SU-DHL-6 (cell line): Measurements from ENCODE around the gene METRN.

Experiments used
- H2AFZ ChIP-seq: fragments of 200-600 bp; sonication (generic); 2 replicates; pipeline ENCODE4 v1.6.1; 2014; ENCODE audit warnings: low read depth, mild to moderate bottlenecking, moderate library complexity, mixed read lengths, antibody characterized with exemption, low read length; ENCODE audit not compliant: severe bottlenecking
- H3F3A ChIP-seq: fragments of 200-600 bp; shearing (Covaris generic); 2 replicates; pipeline ENCODE4 v1.6.0; 2016; ENCODE audit warnings: antibody characterized with exemption, mild to moderate bottlenecking; ENCODE audit not compliant: insufficient read depth
- H3K27ac ChIP-seq: fragments of 200-600 bp; sonication (generic); 2 replicates; pipeline ENCODE4 v1.5.1; 2016; ENCODE audit warnings: low read depth, mild to moderate bottlenecking, low read length, moderate library complexity, mixed read lengths
- H3K27me3 ChIP-seq: fragments of 200-600 bp; sonication (generic), shearing (Covaris generic); 2 replicates; pipeline ENCODE4 v1.6.0; 2014; ENCODE audit warnings: mild to moderate bottlenecking, low read length
- H3K36me3 ChIP-seq: fragments of 200-600 bp; sonication (generic); 2 replicates; pipeline ENCODE4 v1.6.1; 2014; ENCODE audit warnings: mild to moderate bottlenecking, low read length, mixed read lengths
- H3K4me2 ChIP-seq: fragments of 300-600, 200-600 bp; shearing (Covaris generic), sonication (generic); 2 replicates; pipeline ENCODE4 v1.6.0; 2014; ENCODE audit warnings: low read length, low read depth, mild to moderate bottlenecking; ENCODE audit not compliant: poor library complexity, severe bottlenecking
- H3K4me3 ChIP-seq: fragments of 200-600 bp; sonication (generic); 2 replicates; pipeline ENCODE4 v1.5.1; 2014; ENCODE audit warnings: antibody characterized with exemption, low read length, mild to moderate bottlenecking, mixed read lengths; ENCODE audit not compliant: insufficient read depth, poor library complexity, severe bottlenecking
- H3K79me2 ChIP-seq: fragments of 200-600 bp; sonication (generic); 2 replicates; pipeline ENCODE4 v1.6.1; 2014; ENCODE audit warnings: mild to moderate bottlenecking, low read length, moderate library complexity; ENCODE audit not compliant: insufficient read depth
- H3K9ac ChIP-seq: fragments of 200-600 bp; sonication (generic); 2 replicates; pipeline ENCODE4 v1.7.0; 2014; ENCODE audit warnings: mild to moderate bottlenecking, low read length
- H3K9me2 ChIP-seq: fragments of 200-600 bp; sonication (generic); replicated peaks from 2 replicates; pipeline ENCODE4 v1.6.1; 2014; ENCODE audit warnings: low read length; ENCODE audit not compliant: insufficient read depth
- H3K9me3 ChIP-seq: fragments of 200-600 bp; sonication (generic); 2 replicates; pipeline ENCODE4 v1.6.1; 2014; ENCODE audit warnings: low read length, mixed read lengths; ENCODE audit not compliant: insufficient read depth
- H4K20me1 ChIP-seq: fragments of 200-600 bp; sonication (generic); 2 replicates; pipeline ENCODE4 v1.6.1; 2014; ENCODE audit warnings: low read depth, mild to moderate bottlenecking, antibody characterized with exemption, low read length, moderate library complexity, mixed read lengths
- EZH2phosphoT487 ChIP-seq: fragments of 200-600 bp; sonication (generic), shearing (Covaris generic); conservative IDR thresholded peaks from 2 replicates; pipeline ENCODE4 v1.6.1; 2018; ENCODE audit warnings: mild to moderate bottlenecking, antibody characterized with exemption, low read length, moderate library complexity, mixed read lengths
- TF ChIP-seq, protein P1 (sequence below): fragments of 200-600 bp; sonication (generic); IDR thresholded peaks from one replicate; pipeline ENCODE4 v1.5.1; 2017; ENCODE audit warnings: antibody characterized with exemption, mild to moderate bottlenecking, low read length, moderate library complexity; ENCODE audit not compliant: insufficient read depth, poor library complexity, severe bottlenecking

The METRN gene

DNA sequence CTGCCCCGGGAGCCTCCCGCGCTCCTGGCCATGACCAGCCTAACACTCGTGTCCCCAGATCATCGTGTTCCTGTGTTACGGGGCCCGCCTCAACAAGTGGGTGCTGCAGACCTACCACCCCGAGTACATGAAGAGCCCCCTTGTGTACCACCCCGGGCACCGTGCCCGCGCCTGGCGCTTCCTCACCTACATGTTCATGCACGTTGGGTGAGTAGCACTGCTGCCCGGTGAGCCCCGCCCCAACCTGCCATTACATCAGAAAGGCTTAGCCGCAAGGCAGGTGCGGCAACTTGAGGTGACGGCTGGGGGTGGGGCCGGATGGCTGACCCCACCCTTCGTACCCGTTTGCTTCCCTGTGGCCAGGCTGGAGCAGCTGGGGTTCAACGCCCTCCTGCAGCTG, 38.0 kb upstream of the METRN start:
- Histone ChIP-seq H3K9ac (no peak overlapping the region), H3F3A (peaks cover 9% of the 10 kb centered on the region; the same call in 1 of the 2 replicates), H3K79me2 (peaks cover 11% of the 10 kb centered on the region; the same call in 1 of the 2 replicates), H3K4me2 (no peak overlapping the region), H3K36me3 (no peaks in the 10 kb centered on the region), H2AFZ (no peak overlapping the region), H3K27me3 (no peaks in the 10 kb centered on the region), H3K9me2 (no peaks in the 10 kb centered on the region), H3K4me3 (no peak overlapping the region), H3K9me3 (no peaks in the 10 kb centered on the region), H4K20me1 (no peaks in the 10 kb centered on the region), H3K27ac (no peak overlapping the region)
- TF ChIP-seq, protein P1, sequence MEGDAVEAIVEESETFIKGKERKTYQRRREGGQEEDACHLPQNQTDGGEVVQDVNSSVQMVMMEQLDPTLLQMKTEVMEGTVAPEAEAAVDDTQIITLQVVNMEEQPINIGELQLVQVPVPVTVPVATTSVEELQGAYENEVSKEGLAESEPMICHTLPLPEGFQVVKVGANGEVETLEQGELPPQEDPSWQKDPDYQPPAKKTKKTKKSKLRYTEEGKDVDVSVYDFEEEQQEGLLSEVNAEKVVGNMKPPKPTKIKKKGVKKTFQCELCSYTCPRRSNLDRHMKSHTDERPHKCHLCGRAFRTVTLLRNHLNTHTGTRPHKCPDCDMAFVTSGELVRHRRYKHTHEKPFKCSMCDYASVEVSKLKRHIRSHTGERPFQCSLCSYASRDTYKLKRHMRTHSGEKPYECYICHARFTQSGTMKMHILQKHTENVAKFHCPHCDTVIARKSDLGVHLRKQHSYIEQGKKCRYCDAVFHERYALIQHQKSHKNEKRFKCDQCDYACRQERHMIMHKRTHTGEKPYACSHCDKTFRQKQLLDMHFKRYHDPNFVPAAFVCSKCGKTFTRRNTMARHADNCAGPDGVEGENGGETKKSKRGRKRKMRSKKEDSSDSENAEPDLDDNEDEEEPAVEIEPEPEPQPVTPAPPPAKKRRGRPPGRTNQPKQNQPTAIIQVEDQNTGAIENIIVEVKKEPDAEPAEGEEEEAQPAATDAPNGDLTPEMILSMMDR: no peak
- no peak for TF ChIP-seq EZH2phosphoT487

DNA sequence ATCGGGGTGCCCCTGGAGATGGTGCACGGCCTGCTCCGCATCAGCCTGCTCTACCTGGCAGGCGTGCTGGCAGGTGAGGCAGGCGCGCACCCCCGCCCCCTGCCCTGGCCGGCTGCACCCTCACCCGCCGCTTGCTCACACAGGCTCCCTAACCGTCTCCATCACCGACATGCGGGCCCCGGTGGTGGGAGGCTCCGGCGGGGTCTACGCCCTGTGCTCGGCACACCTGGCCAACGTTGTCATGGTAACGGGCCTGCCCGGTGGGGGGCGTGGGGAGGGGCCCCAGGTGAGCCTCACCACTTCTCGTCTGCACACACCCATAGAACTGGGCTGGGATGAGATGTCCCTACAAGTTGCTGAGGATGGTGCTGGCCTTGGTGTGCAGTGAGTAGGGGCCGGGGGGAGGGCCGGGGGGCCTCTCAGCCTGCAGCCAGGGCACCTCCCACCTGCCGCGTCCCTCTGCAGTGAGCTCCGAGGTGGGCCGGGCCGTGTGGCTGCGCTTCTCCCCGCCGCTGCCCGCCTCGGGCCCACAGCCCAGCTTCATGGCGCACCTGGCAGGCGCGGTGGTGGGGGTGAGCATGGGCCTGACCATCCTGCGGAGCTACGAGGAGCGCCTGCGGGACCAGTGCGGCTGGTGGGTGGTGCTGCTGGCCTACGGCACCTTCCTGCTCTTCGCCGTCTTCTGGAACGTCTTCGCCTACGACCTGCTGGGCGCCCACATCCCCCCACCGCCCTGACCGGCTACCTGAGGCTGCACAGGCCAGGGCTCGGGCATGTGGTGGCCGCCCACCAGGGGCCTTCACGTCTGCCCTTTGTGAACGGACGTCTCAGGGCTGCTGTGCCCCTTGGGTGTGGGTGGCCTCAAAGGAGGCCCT, 37.4 kb upstream of the METRN start:
- Histone ChIP-seq H3K79me2 (peaks cover 16% of the 10 kb centered on the region; the same call in 1 of the 2 replicates), H3K27ac (no peak overlapping the region), H2AFZ (no peak overlapping the region), H3K9me3 (no peaks in the 10 kb centered on the region), H3K36me3 (no peaks in the 10 kb centered on the region), H3K27me3 (no peaks in the 10 kb centered on the region), H3K9ac (no peak overlapping the region), H4K20me1 (no peaks in the 10 kb centered on the region), H3F3A (peaks cover 9% of the 10 kb centered on the region; the same call in 1 of the 2 replicates), H3K4me3 (no peak overlapping the region), H3K4me2 (no peak overlapping the region), H3K9me2 (no peaks in the 10 kb centered on the region)
- no peak for TF ChIP-seq EZH2phosphoT487
- TF ChIP-seq, protein P1: no peak

DNA sequence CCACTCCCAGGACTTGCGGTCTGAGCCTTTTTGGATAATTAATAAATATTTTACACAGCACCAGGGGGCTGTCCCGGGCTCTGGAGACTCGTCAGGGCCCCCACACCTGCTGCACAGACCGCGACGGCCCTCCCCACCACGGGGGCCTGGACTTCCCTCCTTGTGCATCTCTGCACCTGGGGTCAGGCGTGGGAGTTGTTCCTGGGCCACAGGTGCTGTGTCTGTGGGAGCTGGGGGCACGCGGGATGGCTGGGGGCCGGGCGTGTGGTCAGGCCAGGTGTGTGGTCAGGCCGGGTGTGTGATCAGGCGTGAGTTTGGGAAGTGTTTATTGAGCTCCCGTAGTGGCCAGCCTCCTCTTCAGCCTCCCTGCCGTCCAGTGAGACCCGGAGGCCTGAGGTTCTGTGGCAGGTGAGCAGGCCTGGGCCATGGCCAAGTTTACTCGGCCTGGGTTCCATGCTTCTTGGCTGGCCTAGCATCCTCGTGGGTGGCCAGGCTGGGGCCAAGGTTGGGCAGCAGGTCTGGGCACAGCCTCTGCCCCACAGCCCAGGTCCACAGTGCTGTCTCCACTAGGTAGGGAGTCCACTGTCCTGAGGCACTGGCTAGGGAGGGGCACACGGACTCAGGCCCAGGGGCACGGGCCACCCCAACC, 36.6 kb upstream of the METRN start:
- no peaks in the 10 kb centered on the region for H4K20me1 ChIP-seq
- no peak overlapping the region for H2AFZ ChIP-seq
- H3K27ac ChIP-seq: no peak overlapping the region
- H3K79me2 ChIP-seq: peaks cover 23% of the 10 kb centered on the region; the same call in 1 of the 2 replicates
- TF ChIP-seq, protein P1: no peak
- TF ChIP-seq EZH2phosphoT487: no peak
- no peaks in the 10 kb centered on the region for H3K27me3 ChIP-seq
- H3K9me3 ChIP-seq: no peaks in the 10 kb centered on the region
- H3F3A ChIP-seq: peaks cover 9% of the 10 kb centered on the region; the same call in 1 of the 2 replicates
- no peaks in the 10 kb centered on the region for H3K36me3 ChIP-seq
- H3K9me2 ChIP-seq: no peaks in the 10 kb centered on the region
- H3K9ac ChIP-seq: no peak overlapping the region
- no peak overlapping the region for H3K4me2 ChIP-seq
- H3K4me3 ChIP-seq: no peak overlapping the region
